Liver (tissue), 9 donors: ENCODE data around the gene DAPK1. TPM values are rescaled to one million over a fixed set of nuclear protein-coding genes. Genes with fewer than 3 reads are reported as not detected.

Source experiments
- DNase-seq: peaks from one replicate; pipeline ENCODE4 v3.0.0-alpha.2; 2017; ENCODE audit warnings: low spot score
- H3K27ac ChIP-seq, 2 donors: one replicate each; pipeline ENCODE4 v1.7.0; 2013; ENCODE audit warnings: inconsistent platforms in 2 of 2, low read length in 2 of 2, control low read depth in 1 of 2, low read depth in 1 of 2, mild to moderate bottlenecking in 1 of 2
- H3K27me3 ChIP-seq, 4 donors: one replicate each; pipeline versions ENCODE4 v1.6.1 to v1.7.0; 2013; ENCODE audit warnings: low read length in 3 of 4, inconsistent platforms in 1 of 4, mild to moderate bottlenecking in 1 of 4, moderate library complexity in 1 of 4; ENCODE audit not compliant: control insufficient read depth in 4 of 4, insufficient read depth in 4 of 4
- H3K36me3 ChIP-seq, 4 donors: one replicate each; pipeline versions ENCODE4 v1.6.1 to v1.7.0; 2013; ENCODE audit warnings: low read length in 3 of 4, mild to moderate bottlenecking in 3 of 4, low read depth in 1 of 4, moderate library complexity in 1 of 4; ENCODE audit not compliant: control insufficient read depth in 4 of 4, insufficient read depth in 3 of 4
- H3K4me1 ChIP-seq, 4 donors: one replicate each; pipeline versions ENCODE4 v1.6.1 to v1.7.0; 2013; ENCODE audit warnings: low read length in 3 of 4, mild to moderate bottlenecking in 3 of 4, moderate library complexity in 1 of 4; ENCODE audit not compliant: control insufficient read depth in 4 of 4, insufficient read depth in 4 of 4
- H3K4me3 ChIP-seq, 3 donors: one replicate each; pipeline versions ENCODE4 v1.6.1 to v1.7.0; 2013; ENCODE audit warnings: low read length in 3 of 3, control low read depth in 1 of 3, low read depth in 1 of 3, mild to moderate bottlenecking in 1 of 3
- H3K9ac ChIP-seq, 2 donors: one replicate each; pipeline ENCODE4 v1.7.0; 2013; ENCODE audit warnings: low read length in 2 of 2, mild to moderate bottlenecking in 2 of 2, moderate library complexity in 2 of 2, control low read depth in 1 of 2, low read depth in 1 of 2
- H3K9me3 ChIP-seq, 4 donors: one replicate each; pipeline versions ENCODE4 v1.6.1 to v1.7.0; 2013; ENCODE audit warnings: low read length in 3 of 4; ENCODE audit not compliant: control insufficient read depth in 4 of 4
- EGR1 ChIP-seq, 2 donors: IDR thresholded peaks; 2 replicates each; pipeline ENCODE4 v1.6.1; 2016 to 2018; ENCODE audit warnings: antibody characterized with exemption in 2 of 2, low read depth in 2 of 2
- FOXA1 ChIP-seq: IDR thresholded peaks from 2 replicates; pipeline ENCODE4 v1.6.1; 2016; ENCODE audit warnings: antibody characterized with exemption
- FOXA2 ChIP-seq: IDR thresholded peaks from 2 replicates; pipeline ENCODE4 v1.6.1; 2016; ENCODE audit warnings: antibody characterized with exemption
- GABPA ChIP-seq, 2 donors: IDR thresholded peaks in 1 of 2; conservative IDR thresholded peaks in 1 of 2; 2 replicates each; pipeline ENCODE4 v1.6.1; 2016; ENCODE audit warnings: antibody characterized with exemption in 2 of 2, mild to moderate bottlenecking in 1 of 2, moderate library complexity in 1 of 2
- HNF4G ChIP-seq: IDR thresholded peaks from 2 replicates; pipeline ENCODE4 v1.6.1; 2016; ENCODE audit warnings: antibody characterized with exemption
- JUND ChIP-seq, 2 donors: IDR thresholded peaks; 2 replicates each; pipeline ENCODE4 v1.6.1; 2016; ENCODE audit warnings: antibody characterized with exemption in 2 of 2
- NR2F2 ChIP-seq: IDR thresholded peaks from 2 replicates; pipeline ENCODE4 v1.6.1; 2016; ENCODE audit warnings: antibody characterized with exemption
- RAD21 ChIP-seq, 2 donors: IDR thresholded peaks; 2 replicates each; pipeline ENCODE4 v1.6.1; 2016; ENCODE audit warnings: antibody characterized with exemption in 2 of 2, mild to moderate bottlenecking in 2 of 2
- RXRA ChIP-seq, 2 donors: IDR thresholded peaks; 2 replicates each; pipeline ENCODE4 v1.6.1; 2017 to 2018; ENCODE audit warnings: antibody characterized with exemption in 2 of 2, mild to moderate bottlenecking in 1 of 2
- SP1 ChIP-seq: IDR thresholded peaks from 2 replicates; pipeline ENCODE4 v1.6.1; 2018; ENCODE audit warnings: antibody characterized with exemption, mild to moderate bottlenecking
- TAF1 ChIP-seq: conservative IDR thresholded peaks from 2 replicates; pipeline ENCODE4 v1.6.1; 2016; ENCODE audit warnings: antibody characterized with exemption, mild to moderate bottlenecking
- YY1 ChIP-seq: IDR thresholded peaks from 2 replicates; pipeline ENCODE4 v1.6.1; 2016; ENCODE audit warnings: antibody characterized with exemption, mild to moderate bottlenecking
- WGBS: extraction: QIAGEN DNeasy Blood & Tissue Kit; methylation state at CpG from one replicate; pipeline ENCODE4 v1.1.7; 2013; 5-methylcytosine and 5-hydroxymethylcytosine counted together
- polyA plus RNA-seq, 2 donors: library from polyadenylated mRNA; stranded (reverse) in 1 of 2; unstranded in 1 of 2; fragments of 200-250 nt in 1 of 2; fragments of >200 nt in 1 of 2; fragmentation: Nextera tagmentation in 1 of 2; extraction: Ambion mirVana in 1 of 2; gene quantifications; one replicate each; pipeline versions ENCODE4 v1.2.1 to v1.2.3, GENCODE V29; 2013 to 2015
- total RNA-seq, 2 donors: library from RNA; depleted of rRNA; stranded (reverse); fragments of >200 nt; gene quantifications; one replicate each; pipeline ENCODE4 v1.2.3, GENCODE V29; 2014
- TF ChIP-seq, protein P1 (sequence below): fragments of 150-350 bp; IDR thresholded peaks from 2 replicates; pipeline ENCODE4 v1.5.1; 2017; ENCODE audit warnings: improper control_type of control experiment, low read depth, low read length; ENCODE audit not compliant: missing input control
- TF ChIP-seq, protein P2 (sequence below): IDR thresholded peaks from 2 replicates; pipeline ENCODE4 v1.6.1; 2016; ENCODE audit warnings: antibody characterized with exemption
- TF ChIP-seq, protein P3 (sequence below): IDR thresholded peaks from 2 replicates; pipeline ENCODE4 v1.6.1; 2016; ENCODE audit warnings: antibody characterized with exemption
- TF ChIP-seq, protein P4 (sequence below): IDR thresholded peaks from 2 replicates; pipeline ENCODE4 v1.6.1; 2016; ENCODE audit warnings: antibody characterized with exemption, mild to moderate bottlenecking
- TF ChIP-seq, protein P5 (sequence below): IDR thresholded peaks from 2 replicates; pipeline ENCODE4 v1.6.1; 2016; ENCODE audit warnings: antibody characterized with exemption
- donor health status: healthy.
- donor health status: healthy.
- donor health status: healthy.
- donor health status: healthy.
- donor health status: healthy.

Gene DAPK1
- total and polyA plus RNA-seq, 4 donors = 14.0 to 40.8 (median 21.8) TPM

DNA sequence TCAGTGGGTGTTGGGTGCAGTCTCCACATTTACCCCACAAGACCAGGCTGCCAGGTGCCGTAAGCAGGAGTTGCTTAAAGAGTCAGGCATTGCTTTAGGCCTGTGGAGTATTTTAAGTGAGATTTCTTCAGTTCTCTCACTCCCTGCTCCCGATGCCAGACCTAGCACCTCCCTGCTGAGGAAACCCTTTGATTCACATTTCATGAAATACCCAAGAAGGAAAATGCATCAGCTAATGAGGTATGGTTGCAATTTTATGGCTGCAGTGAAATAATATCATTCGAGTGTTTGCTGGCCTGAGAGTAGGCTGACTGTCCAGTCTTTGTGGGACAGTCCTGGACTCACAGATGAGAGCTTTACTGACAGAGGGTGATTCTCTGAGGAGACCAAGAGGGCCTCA lies 160.8 kb downstream of the DAPK1 start:
- 97% methylated on average over 3 of the region's 3 CpGs for WGBS
- H3K9ac ChIP-seq = no peak overlapping the region
- no peak for DNase-seq
- H3K4me3 ChIP-seq = no peak overlapping the region
- no peak for TF ChIP-seq YY1
- TF ChIP-seq, protein P1, sequence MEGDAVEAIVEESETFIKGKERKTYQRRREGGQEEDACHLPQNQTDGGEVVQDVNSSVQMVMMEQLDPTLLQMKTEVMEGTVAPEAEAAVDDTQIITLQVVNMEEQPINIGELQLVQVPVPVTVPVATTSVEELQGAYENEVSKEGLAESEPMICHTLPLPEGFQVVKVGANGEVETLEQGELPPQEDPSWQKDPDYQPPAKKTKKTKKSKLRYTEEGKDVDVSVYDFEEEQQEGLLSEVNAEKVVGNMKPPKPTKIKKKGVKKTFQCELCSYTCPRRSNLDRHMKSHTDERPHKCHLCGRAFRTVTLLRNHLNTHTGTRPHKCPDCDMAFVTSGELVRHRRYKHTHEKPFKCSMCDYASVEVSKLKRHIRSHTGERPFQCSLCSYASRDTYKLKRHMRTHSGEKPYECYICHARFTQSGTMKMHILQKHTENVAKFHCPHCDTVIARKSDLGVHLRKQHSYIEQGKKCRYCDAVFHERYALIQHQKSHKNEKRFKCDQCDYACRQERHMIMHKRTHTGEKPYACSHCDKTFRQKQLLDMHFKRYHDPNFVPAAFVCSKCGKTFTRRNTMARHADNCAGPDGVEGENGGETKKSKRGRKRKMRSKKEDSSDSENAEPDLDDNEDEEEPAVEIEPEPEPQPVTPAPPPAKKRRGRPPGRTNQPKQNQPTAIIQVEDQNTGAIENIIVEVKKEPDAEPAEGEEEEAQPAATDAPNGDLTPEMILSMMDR = no peak
- no peak for TF ChIP-seq RXRA (IDR thresholded peaks at IDR 0.05)
- TF ChIP-seq TAF1 = no peak
- TF ChIP-seq SP1 = no peak
- TF ChIP-seq, protein P2, sequence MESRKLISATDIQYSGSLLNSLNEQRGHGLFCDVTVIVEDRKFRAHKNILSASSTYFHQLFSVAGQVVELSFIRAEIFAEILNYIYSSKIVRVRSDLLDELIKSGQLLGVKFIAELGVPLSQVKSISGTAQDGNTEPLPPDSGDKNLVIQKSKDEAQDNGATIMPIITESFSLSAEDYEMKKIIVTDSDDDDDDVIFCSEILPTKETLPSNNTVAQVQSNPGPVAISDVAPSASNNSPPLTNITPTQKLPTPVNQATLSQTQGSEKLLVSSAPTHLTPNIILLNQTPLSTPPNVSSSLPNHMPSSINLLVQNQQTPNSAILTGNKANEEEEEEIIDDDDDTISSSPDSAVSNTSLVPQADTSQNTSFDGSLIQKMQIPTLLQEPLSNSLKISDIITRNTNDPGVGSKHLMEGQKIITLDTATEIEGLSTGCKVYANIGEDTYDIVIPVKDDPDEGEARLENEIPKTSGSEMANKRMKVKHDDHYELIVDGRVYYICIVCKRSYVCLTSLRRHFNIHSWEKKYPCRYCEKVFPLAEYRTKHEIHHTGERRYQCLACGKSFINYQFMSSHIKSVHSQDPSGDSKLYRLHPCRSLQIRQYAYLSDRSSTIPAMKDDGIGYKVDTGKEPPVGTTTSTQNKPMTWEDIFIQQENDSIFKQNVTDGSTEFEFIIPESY = no peak
- no peak for TF ChIP-seq FOXA1
- no peak for TF ChIP-seq RAD21 (IDR thresholded peaks at IDR 0.05)
- TF ChIP-seq NR2F2 = no peak
- no peak for TF ChIP-seq HNF4G
- no peak overlapping the region for H3K27ac ChIP-seq
- peaks cover 4 to 45% (median 29%) of the 10 kb centered on the region in 4 donors for H3K36me3 ChIP-seq
- peaks cover 0 to 8% (median 2%) of the 10 kb centered on the region in 4 donors for H3K4me1 ChIP-seq
- no peaks in the 10 kb centered on the region for H3K9me3 ChIP-seq
- no peaks in the 10 kb centered on the region for H3K27me3 ChIP-seq

DNA sequence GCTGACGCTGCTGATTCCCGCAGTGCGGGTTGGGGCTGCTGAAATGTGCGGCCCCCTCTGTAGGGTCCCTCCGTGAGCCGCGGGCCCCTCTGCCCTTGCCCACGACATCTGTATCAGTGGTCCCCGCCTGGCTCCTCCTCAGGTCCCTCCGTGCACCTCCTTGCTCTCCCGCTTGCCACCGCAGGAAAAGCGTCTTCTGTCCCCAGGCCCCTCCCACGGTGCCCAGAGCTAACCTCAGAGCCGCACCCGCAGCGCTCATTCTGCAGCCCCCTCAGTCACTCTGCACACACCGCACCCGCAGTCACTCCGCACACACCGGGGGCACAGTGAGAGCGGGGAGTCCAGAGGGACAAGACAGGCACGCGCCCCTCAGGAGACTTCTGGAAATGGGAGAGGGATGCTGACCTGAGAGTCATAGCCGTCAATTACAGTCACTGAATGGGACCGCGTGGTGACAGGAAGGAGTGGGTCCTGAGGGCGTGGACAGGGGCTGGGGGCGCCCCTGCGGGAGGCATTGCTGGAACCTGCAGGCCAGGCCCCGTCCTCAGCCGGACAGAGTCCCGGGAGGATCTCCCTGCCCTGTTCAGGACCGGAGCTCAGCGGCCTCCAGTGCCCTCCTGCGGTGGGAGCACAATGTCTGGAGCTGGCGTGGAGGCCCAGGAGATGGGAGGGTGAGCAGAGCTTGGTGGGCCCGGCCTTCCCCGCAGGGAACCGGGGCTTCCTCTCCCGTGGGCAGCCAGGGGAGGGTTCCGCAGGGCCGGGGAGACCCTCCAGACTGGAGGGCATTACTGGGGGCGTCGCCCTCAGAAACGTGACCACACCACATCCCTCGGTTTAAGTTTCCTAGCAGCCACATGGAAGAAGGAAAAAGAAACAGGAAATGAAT lies 162.1 kb downstream of the DAPK1 start:
- Histone ChIP-seq H3K36me3 (peaks cover 4 to 49% (median 34%) of the 10 kb centered on the region in 4 donors), H3K9me3 (no peaks in the 10 kb centered on the region), H3K9ac (no peak overlapping the region), H3K27ac (no peak overlapping the region), H3K4me3 (no peak overlapping the region), H3K27me3 (no peaks in the 10 kb centered on the region), H3K4me1 (peaks cover 0 to 8% (median 2%) of the 10 kb centered on the region in 4 donors)
- no peak for DNase-seq
- 95% methylated on average over 47 of the region's 47 CpGs for WGBS
- no peak for TF ChIP-seq EGR1 (IDR thresholded peaks at IDR 0.05; ENCODE audit: low read depth in 2 of 2)
- TF ChIP-seq NR2F2 = no peak
- no peak for TF ChIP-seq FOXA2
- no peak for TF ChIP-seq TAF1
- TF ChIP-seq, protein P3, sequence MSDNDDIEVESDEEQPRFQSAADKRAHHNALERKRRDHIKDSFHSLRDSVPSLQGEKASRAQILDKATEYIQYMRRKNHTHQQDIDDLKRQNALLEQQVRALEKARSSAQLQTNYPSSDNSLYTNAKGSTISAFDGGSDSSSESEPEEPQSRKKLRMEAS = no peak
- no peak for TF ChIP-seq RXRA (IDR thresholded peaks at IDR 0.05)
- TF ChIP-seq, protein P4, sequence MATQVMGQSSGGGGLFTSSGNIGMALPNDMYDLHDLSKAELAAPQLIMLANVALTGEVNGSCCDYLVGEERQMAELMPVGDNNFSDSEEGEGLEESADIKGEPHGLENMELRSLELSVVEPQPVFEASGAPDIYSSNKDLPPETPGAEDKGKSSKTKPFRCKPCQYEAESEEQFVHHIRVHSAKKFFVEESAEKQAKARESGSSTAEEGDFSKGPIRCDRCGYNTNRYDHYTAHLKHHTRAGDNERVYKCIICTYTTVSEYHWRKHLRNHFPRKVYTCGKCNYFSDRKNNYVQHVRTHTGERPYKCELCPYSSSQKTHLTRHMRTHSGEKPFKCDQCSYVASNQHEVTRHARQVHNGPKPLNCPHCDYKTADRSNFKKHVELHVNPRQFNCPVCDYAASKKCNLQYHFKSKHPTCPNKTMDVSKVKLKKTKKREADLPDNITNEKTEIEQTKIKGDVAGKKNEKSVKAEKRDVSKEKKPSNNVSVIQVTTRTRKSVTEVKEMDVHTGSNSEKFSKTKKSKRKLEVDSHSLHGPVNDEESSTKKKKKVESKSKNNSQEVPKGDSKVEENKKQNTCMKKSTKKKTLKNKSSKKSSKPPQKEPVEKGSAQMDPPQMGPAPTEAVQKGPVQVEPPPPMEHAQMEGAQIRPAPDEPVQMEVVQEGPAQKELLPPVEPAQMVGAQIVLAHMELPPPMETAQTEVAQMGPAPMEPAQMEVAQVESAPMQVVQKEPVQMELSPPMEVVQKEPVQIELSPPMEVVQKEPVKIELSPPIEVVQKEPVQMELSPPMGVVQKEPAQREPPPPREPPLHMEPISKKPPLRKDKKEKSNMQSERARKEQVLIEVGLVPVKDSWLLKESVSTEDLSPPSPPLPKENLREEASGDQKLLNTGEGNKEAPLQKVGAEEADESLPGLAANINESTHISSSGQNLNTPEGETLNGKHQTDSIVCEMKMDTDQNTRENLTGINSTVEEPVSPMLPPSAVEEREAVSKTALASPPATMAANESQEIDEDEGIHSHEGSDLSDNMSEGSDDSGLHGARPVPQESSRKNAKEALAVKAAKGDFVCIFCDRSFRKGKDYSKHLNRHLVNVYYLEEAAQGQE = no peak
- TF ChIP-seq, protein P5, sequence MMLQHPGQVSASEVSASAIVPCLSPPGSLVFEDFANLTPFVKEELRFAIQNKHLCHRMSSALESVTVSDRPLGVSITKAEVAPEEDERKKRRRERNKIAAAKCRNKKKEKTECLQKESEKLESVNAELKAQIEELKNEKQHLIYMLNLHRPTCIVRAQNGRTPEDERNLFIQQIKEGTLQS = no peak
- no peak for TF ChIP-seq HNF4G
- no peak for TF ChIP-seq SP1
- TF ChIP-seq GABPA (IDR thresholded peaks at IDR 0.05 in 1 of 2, conservative IDR thresholded peaks at IDR 0.05 in 1 of 2) = no peak
- no peak for TF ChIP-seq FOXA1
- TF ChIP-seq JUND (IDR thresholded peaks at IDR 0.05) = no peak
- no peak for TF ChIP-seq YY1
- TF ChIP-seq, protein P1 = no peak
